ENCODE measurements around the gene ACOXL. TPM values are rescaled to one million over a fixed set of nuclear protein-coding genes. Genes with fewer than 3 reads are reported as not detected.

ACOXL gene
- total RNA-seq, 4 donors from 2014 or later: not detected

DNA sequence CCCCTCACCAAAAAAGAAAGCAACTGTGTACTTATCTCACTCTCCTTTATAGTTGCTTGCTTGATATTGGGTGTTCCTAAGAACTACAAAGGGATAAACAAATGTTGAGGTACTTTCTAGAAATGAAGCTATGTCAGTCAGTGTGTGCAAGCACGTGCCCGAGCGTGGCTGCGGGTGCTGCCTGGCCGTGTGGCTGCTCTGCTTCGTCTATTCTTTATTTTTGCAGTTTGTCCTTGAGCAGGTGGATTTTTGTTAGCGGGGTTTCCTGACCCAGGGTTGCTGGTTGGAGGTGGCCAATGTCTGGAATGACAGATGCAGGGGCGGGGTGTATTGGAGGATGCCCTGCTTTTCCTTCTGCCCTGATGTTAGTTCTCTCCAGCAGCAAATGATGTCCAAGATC lies 62.6 kb downstream of the ACOXL start:
- Histone ChIP-seq H3K36me3 (no peaks in the 10 kb centered on the region), H3K27me3 (no peaks in the 10 kb centered on the region), H3K27ac (no peak overlapping the region), H3K4me1 (no peaks in the 10 kb centered on the region), H3K4me3 (no peak overlapping the region), H3K9me3 (no peaks in the 10 kb centered on the region)
- DNase-seq: no peak
- no peak for TF ChIP-seq POLR2A (IDR thresholded peaks at IDR 0.05)
- TF ChIP-seq, protein P1, sequence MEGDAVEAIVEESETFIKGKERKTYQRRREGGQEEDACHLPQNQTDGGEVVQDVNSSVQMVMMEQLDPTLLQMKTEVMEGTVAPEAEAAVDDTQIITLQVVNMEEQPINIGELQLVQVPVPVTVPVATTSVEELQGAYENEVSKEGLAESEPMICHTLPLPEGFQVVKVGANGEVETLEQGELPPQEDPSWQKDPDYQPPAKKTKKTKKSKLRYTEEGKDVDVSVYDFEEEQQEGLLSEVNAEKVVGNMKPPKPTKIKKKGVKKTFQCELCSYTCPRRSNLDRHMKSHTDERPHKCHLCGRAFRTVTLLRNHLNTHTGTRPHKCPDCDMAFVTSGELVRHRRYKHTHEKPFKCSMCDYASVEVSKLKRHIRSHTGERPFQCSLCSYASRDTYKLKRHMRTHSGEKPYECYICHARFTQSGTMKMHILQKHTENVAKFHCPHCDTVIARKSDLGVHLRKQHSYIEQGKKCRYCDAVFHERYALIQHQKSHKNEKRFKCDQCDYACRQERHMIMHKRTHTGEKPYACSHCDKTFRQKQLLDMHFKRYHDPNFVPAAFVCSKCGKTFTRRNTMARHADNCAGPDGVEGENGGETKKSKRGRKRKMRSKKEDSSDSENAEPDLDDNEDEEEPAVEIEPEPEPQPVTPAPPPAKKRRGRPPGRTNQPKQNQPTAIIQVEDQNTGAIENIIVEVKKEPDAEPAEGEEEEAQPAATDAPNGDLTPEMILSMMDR (IDR thresholded peaks at IDR 0.05): no peak

DNA sequence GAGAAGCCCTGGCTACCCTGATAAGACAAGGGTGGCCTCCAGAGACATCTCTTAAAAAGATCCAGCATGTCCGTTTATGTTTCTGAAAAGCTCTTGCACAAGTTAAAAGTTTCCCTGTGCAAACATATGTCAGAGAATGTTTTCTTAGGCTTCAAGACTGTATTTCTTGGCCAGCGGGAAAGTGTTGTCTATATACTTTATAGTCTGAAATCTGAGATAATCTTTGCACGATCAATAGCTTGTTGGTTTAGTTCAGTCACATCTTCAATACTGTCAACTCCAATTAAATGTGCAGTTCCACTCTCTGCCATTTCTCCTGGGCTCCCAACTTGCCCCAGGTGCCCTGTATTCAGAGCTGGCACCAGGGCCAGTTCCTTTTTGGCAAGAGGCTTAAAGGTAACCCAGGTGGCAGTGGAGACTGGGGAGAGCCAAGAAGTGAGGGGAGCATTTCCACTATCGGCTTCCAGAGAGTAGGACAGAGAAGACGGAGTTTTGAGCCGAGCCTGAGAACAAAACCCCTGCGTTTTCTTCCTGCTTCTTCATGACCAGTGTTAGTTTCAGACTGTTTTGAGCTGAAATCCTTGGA lies 64.4 kb downstream of the ACOXL start:
- Histone ChIP-seq H3K4me3 (no peak overlapping the region), H3K9me3 (no peaks in the 10 kb centered on the region), H3K27me3 (no peaks in the 10 kb centered on the region), H3K27ac (no peak overlapping the region), H3K4me1 (no peaks in the 10 kb centered on the region), H3K36me3 (no peaks in the 10 kb centered on the region)
- no peak for TF ChIP-seq POLR2A (IDR thresholded peaks at IDR 0.05)
- TF ChIP-seq, protein P1 (IDR thresholded peaks at IDR 0.05): no peak
- DNase-seq: no peak

DNA sequence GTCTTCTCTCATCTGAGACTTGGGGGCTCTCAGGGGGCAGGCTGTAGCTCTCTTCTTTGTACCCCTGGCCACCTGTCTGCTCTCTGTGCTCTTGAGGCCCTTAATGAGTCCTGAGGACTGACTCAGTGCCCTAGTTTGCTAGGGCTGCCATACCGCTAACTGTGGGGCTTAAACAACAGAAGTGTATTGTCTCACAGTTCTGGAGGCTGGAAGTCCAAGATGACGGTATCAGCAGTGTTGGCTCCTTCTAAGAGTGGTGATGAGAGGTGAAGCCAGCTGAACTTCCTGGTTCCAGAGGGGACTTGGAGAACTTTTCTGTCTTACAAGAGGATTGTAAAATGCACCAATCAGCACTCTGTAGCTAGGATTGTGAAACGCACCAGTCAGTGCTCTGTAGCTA lies 67.0 kb downstream of the ACOXL start:
- no peaks in the 10 kb centered on the region for H3K27me3 ChIP-seq
- H3K27ac ChIP-seq: no peak overlapping the region
- TF ChIP-seq, protein P1 (IDR thresholded peaks at IDR 0.05): no peak
- TF ChIP-seq POLR2A (IDR thresholded peaks at IDR 0.05): no peak
- H3K4me1 ChIP-seq: no peaks in the 10 kb centered on the region
- no peak overlapping the region for H3K4me3 ChIP-seq
- no peak for DNase-seq
- H3K9me3 ChIP-seq: no peaks in the 10 kb centered on the region
- H3K36me3 ChIP-seq: no peaks in the 10 kb centered on the region

DNA sequence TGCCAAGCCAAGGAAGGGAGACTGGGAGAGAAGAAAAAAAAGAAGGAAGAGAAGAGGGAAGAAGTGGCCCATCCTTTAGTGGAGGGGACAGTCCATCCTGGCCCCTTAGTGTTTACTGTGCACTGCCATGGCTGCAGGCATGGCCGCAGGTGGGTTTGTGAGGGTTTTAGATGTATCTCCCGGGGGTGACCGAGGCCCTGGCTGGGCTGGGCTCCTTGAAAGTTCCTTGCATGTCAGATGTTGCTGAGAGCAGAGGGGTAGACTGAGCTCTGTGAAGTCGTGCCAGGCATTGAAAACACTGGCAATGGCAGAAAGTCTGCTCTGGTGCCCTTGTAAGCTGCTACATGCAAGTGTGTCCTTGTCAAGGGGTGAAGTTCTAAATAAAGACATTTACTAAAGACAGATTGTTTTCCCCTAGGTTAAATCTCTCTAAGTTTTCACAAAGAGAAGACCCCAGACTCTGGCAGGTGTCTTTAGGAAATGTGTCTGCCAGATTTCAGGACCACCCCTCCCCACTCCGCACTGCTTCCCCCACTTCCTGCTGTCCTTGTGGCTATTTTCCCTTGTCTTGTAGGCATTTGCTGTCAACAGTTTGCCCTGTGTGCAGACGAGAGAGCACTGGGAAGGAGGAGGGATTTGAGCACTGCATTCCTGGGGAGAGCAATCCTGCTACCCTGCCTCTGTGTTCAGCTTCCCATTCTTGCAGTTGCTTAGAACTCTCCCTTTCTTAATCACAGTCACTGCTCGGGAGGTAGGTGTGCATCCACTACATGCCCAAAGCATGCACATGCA lies 68.4 kb downstream of the ACOXL start:
- TF ChIP-seq POLR2A (IDR thresholded peaks at IDR 0.05): no peak
- TF ChIP-seq, protein P1 (IDR thresholded peaks at IDR 0.05): no peak
- Histone ChIP-seq H3K4me3 (no peak overlapping the region), H3K27ac (no peak overlapping the region), H3K4me1 (no peaks in the 10 kb centered on the region), H3K9me3 (no peaks in the 10 kb centered on the region), H3K36me3 (no peaks in the 10 kb centered on the region), H3K27me3 (no peaks in the 10 kb centered on the region)
- no peak for DNase-seq

DNA sequence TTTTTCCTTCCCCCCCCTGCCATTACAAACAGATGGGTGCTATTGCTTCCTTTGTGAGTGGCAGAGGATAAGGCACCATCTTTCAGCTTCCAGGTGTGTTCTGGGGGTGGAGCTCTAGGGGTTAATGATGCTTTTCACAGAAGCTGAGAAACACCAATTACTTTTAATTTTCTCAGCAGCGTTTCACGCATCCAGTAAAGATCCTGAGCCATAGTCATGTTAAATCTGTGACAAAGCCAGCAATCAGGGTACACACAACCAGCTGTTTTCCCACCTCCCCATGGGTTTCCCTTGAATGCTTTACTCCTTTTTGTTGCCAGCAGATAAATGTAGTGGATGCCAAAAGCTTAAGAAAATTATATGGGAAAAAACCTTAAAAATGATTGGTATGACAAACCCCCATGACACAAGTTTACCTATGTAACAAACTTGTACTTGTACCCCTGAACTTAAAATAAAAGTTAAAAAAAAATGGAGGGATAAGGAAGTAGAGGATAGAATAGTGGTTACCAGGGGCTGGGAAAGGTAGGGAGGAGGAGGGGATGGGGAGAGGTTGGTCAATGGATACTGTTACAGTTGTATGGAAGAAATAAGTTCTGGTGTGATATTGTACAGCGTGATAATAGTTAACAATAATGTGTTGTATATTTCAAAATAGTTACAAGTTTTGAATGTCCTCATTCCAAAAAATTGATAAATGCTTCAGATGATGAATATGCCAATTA lies 70.0 kb downstream of the ACOXL start:
- TF ChIP-seq, protein P1 (IDR thresholded peaks at IDR 0.05): no peak
- TF ChIP-seq POLR2A (IDR thresholded peaks at IDR 0.05): no peak
- no peaks in the 10 kb centered on the region for H3K4me1 ChIP-seq
- H3K4me3 ChIP-seq: no peak overlapping the region
- no peaks in the 10 kb centered on the region for H3K36me3 ChIP-seq
- no peak overlapping the region for H3K27ac ChIP-seq
- H3K27me3 ChIP-seq: no peaks in the 10 kb centered on the region
- H3K9me3 ChIP-seq: no peaks in the 10 kb centered on the region
- no peak for DNase-seq
